ENCODE measurements around the gene PPP1R3F.

- TF ChIP-seq CTCF (conservative IDR thresholded peaks at IDR 0.05) (no peak), ZFX (IDR thresholded peaks at IDR 0.05) (no peak)
Measured at GRCh38 chrX:49258749-49259124, 10.9 kb upstream of the PPP1R3F start.
